Measurements from ENCODE around the gene FUT2. TPM values are rescaled to one million over a fixed set of nuclear protein-coding genes. Genes with fewer than 3 reads are reported as not detected.

The FUT2 gene
- total RNA-seq, 1 donor from 2014 or later, result 2.4 TPM

DNA sequence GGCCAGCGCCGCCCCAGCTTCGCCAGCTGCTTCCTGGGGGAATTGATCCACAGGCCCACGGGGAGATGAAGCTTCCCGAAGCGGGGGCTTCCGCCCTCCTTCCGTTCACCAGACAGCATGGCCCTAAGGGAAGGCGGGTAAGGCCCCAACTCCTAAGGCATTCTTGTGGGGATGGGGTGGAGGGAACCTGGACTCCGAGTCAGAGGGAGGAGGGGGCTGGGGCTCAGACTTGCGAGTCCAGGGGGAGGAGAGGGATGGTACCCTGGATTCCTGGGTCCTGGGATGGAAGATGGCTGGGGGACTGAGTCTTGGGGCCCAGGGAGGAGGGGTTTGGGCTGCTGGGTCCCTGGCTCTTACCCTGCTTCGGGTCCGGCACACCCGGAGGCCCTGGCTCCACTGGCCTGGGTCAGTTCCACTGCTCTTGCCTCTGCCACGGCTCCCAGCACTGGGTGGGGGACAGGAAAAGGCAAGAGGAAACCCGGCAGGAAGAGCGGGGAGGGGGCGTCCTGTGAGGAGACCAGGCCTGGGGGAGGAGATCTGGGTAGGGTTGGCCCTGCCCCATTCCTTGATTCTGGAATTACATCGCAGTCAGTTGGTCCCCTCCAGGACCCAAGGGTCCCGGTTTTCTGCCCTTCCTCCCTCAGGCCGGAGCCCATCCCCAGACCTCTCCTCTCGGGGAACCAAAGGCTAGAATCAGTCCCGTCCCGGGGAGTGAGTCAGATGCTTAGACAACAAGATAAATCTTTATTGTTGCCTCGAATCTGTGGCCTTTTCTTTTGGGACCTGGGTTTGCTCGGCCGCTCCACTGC lies 44.6 kb downstream of the FUT2 start, which contains the start of gene RASIP1:
Gene RASIP1, minus strand, starts transcription at position 447 of the 809 bp plus-strand sequence. Its CDS starts 328 bp downstream, at position 119.
- TF ChIP-seq, protein P1, sequence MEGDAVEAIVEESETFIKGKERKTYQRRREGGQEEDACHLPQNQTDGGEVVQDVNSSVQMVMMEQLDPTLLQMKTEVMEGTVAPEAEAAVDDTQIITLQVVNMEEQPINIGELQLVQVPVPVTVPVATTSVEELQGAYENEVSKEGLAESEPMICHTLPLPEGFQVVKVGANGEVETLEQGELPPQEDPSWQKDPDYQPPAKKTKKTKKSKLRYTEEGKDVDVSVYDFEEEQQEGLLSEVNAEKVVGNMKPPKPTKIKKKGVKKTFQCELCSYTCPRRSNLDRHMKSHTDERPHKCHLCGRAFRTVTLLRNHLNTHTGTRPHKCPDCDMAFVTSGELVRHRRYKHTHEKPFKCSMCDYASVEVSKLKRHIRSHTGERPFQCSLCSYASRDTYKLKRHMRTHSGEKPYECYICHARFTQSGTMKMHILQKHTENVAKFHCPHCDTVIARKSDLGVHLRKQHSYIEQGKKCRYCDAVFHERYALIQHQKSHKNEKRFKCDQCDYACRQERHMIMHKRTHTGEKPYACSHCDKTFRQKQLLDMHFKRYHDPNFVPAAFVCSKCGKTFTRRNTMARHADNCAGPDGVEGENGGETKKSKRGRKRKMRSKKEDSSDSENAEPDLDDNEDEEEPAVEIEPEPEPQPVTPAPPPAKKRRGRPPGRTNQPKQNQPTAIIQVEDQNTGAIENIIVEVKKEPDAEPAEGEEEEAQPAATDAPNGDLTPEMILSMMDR (IDR thresholded peaks at IDR 0.05; ENCODE audit: unreplicated experiment), result no peak
- Mint-ChIP-seq H3K9me3 (ENCODE audit: low read depth) (no peaks in the 10 kb centered on the region), H3K27me3 (peaks cover 31% of the 10 kb centered on the region), H3K36me3 (ENCODE audit: insufficient read depth) (no peaks in the 10 kb centered on the region), H3K27ac (no peak within 1 kb of the TSS), H3K4me1 (ENCODE audit: low read depth) (peaks cover 3% of the 10 kb centered on the region), H3K4me3 (ENCODE audit: low read depth) (no peak within 1 kb of the TSS)
- no peak for DNase-seq (ENCODE audit: low spot score, unreplicated experiment)

DNA sequence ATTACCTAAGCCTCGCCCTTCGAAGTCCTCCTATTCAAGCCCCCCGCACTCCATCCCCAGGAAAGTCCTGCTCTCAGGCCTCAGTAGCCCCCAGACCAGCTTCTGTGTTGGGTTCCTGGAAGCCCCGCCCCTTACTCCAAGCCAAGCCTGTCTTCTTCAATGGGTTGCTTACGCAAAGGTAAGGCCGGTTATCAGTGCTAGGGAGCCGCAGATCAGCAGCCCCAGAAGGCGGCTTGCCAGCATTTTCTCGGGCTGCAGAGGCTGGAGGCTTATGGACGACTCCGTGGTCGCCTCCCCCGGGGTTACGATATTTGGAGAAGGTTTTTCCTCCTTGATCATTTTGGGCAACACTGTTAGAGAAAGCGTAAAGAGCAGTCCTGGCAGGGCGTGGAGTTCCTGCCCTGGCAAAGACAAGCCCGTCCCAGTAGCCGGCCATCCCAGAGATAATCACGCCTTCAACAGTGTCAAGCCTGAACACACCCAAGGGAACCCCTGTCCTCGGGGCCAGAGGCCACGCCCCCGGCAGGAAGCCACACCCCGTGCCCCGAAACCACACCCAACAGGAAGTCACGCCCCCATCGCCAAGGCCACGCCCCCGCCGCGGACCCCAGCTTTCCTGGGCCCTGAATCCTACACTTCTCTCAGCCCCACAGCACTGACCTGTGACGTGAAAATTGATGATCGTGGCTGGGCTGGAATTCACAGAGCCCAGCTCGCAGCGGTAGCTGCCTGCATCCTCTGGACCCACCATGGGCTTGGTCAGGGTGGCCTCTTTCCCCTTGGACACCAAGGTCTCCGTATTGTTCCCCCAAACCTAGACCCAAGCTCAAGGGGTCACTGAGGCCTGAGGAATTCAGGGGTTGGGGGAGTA lies 45.6 kb downstream of the FUT2 start:
- H3K36me3 Mint-ChIP-seq (ENCODE audit: insufficient read depth), result peaks cover 2% of the 10 kb centered on the region
- DNase-seq (ENCODE audit: low spot score, unreplicated experiment), result no peak
- peaks cover 3% of the 10 kb centered on the region for H3K4me1 Mint-ChIP-seq (ENCODE audit: low read depth)
- H3K27me3 Mint-ChIP-seq, result peaks cover 33% of the 10 kb centered on the region
- no peak overlapping the region for H3K27ac Mint-ChIP-seq
- H3K9me3 Mint-ChIP-seq (ENCODE audit: low read depth), result peaks cover 5% of the 10 kb centered on the region
- TF ChIP-seq, protein P1 (IDR thresholded peaks at IDR 0.05; ENCODE audit: unreplicated experiment), result no peak
- H3K4me3 Mint-ChIP-seq (ENCODE audit: low read depth), result no peak overlapping the region

DNA sequence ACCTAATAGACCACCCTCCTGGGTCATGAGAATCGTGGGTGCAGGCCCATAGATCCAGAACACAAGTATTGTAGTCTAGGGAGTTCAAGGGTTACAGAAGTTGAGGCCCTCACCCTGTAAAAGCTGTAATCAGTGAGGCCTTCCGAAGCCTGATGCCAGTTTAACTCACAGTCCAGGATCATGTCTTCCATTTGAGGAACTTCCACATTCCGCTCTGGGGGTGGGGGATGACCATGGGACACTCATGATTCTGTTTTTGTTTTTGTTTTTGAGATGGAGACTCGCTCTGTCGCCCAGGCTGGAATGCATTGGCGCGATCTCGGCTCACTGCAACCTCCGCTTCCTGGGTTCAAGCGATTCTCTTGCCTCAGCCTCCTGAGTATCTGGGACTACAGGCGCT lies 46.3 kb downstream of the FUT2 start:
- TF ChIP-seq, protein P1 (IDR thresholded peaks at IDR 0.05; ENCODE audit: unreplicated experiment), result no peak
- no peak for DNase-seq (ENCODE audit: low spot score, unreplicated experiment)
- Mint-ChIP-seq H3K27me3 (peaks cover 32% of the 10 kb centered on the region), H3K9me3 (ENCODE audit: low read depth) (peaks cover 5% of the 10 kb centered on the region), H3K27ac (no peak overlapping the region), H3K4me1 (ENCODE audit: low read depth) (peaks cover 3% of the 10 kb centered on the region), H3K36me3 (ENCODE audit: insufficient read depth) (peaks cover 2% of the 10 kb centered on the region), H3K4me3 (ENCODE audit: low read depth) (no peak overlapping the region)

DNA sequence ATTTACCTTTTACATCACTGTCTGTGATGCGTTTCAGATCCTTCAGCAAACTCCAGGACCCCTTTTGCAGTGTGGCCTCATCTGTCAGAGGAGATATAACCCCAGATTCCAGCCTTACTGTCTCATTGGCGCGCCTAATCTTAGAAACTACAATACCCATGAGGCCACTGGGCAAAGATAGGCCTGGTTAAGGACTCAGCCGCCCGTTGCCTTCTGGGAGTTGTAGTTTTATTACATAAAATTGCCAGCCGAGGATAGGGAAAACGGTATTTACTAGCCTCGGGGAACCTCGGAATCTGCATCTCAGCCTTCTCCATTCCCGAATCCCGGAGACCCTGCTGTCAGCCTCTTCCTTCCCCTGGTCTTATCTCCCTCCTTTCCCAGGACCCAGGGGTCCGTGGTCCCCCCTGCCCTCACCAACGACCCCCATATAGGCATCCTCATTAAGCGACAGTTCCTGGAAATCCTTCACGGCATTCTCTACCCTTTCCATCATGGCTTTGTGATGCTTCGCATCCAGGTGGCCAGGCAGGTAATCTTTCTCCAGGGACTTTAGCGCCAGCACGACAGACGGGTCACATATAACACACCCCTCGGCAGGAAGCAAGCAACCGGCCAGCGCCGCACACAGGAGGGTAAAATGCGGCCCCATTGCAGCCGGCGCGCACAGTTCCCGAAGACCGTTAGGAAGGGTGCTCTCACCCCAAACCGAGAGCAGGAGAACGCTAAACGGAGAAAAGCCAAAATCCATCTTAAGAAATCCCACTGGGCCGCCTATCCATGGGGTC lies 49.6 kb downstream of the FUT2 start:
- DNase-seq (ENCODE audit: low spot score, unreplicated experiment), result no peak
- Mint-ChIP-seq H3K36me3 (ENCODE audit: insufficient read depth) (peaks cover 2% of the 10 kb centered on the region), H3K4me1 (ENCODE audit: low read depth) (no peaks in the 10 kb centered on the region), H3K27me3 (peaks cover 27% of the 10 kb centered on the region), H3K9me3 (ENCODE audit: low read depth) (peaks cover 5% of the 10 kb centered on the region), H3K4me3 (ENCODE audit: low read depth) (no peak overlapping the region), H3K27ac (no peak overlapping the region)
- TF ChIP-seq, protein P1 (IDR thresholded peaks at IDR 0.05; ENCODE audit: unreplicated experiment), result no peak
